IPS-11a (cell line): Measurements from ENCODE around the gene A2ML1.
"Not testable (repeated sequence)": the region's sequence is repeated elsewhere in the genome, so short reads cannot be mapped to it uniquely, and the experiment has no call there.

ENCODE experiments used
- H3K4me3 ChIP-seq: one replicate; pipeline ENCODE4 v1.5.1; 2013; ENCODE audit warnings: low read depth, low read length, control low read depth

A2ML1 gene

GRCh38 chr12:8847435-8847834 lies 25.0 kb downstream of the A2ML1 start:
- H3K4me3 ChIP-seq: no peak overlapping the region

GRCh38 chr12:8849876-8850275 lies 27.5 kb downstream of the A2ML1 start:
- H3K4me3 ChIP-seq: no peak overlapping the region

DNA sequence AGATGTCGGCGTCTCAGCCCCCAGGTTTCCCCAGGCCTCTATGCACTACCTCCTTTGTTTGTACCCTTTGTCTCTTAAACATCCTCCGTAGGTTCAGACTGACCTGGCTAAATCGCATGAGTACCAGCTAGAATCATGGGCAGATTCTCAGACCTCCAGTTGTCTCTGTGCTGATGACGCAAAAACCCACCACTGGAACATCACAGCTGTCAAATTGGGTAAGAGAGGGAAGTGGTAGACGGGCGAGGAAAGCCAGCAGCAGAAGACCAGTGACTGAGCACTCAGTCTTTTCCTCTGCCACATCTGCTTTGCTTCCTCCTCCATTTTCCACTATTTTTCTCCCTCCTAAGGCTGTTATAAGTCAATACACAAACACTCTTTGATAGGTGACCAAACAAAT lies 29.7 kb downstream of the A2ML1 start:
- H3K4me3 ChIP-seq: no peak overlapping the region

GRCh38 chr12:8855891-8856290 lies 33.5 kb downstream of the A2ML1 start:
- no peak overlapping the region for H3K4me3 ChIP-seq

- not testable (repeated sequence) for H3K4me3 ChIP-seq
Observed at GRCh38 chr12:8859448-8859847, 37.0 kb downstream of the A2ML1 start.

DNA sequence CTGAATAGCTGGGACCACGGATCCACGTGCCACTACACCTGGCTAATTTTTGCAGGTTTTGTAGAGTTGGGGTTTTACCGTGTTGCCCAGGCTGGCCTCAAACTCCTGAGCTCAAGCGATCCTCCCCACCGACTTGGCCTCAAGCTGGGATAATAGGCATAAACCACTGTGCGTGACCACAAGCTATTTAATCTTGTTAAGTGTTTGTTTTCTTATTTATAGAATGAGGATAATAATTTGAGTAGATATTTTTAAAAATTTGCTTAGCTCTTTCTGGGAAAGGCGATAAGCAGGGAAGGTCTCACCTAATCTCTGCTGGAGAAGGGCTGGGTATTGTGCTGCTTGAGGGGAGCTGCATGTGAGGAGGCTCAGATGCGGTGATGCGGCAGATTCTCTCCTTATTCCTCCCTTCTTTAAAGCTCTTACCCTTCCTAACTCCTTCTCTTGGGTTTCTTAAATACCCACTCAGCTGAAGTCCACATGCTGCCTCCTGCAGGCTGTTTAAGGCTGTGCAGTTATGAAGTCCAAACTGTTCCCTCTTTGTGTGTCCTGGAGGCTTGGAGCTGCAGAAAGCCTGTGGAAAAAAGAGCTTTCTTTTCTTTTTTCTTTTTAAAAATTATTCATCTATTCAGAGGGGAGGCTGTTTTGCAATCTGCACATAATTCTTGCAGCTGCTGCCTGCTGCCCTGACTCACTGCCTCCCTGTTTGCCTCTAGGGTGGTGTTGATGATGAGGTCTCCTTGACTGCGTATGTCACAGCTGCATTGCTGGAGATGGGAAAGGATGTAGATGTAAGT lies 37.9 kb downstream of the A2ML1 start:
- H3K4me3 ChIP-seq: no peak overlapping the region

- H3K4me3 ChIP-seq: no peak overlapping the region
Observed at GRCh38 chr12:8866429-8866828, 44.0 kb downstream of the A2ML1 start.

GRCh38 chr12:8867009-8867408 lies 44.6 kb downstream of the A2ML1 start:
- H3K4me3 ChIP-seq: no peak overlapping the region

GRCh38 chr12:8867786-8868185 lies 45.4 kb downstream of the A2ML1 start:
- no peak overlapping the region for H3K4me3 ChIP-seq

GRCh38 chr12:8870586-8870985 lies 48.2 kb downstream of the A2ML1 start:
- no peak overlapping the region for H3K4me3 ChIP-seq

DNA sequence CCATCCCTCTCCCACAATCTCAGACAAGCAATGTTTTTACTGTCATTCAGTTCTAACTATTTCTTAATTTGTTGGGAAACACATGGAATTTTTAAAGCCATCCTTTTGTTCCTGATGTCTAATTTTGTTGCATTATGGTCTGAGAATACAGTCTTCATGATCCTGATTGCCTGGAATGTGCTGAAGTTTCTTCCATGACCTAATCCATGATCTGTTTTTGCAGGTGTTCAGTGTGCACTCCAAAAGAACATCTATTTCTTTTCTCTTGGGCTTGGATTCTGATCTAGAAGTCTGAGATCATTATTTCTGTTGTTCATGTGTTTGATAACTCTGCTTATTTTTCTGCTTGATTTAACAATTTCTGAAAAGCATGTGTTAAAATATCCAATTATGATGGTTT lies 48.6 kb downstream of the A2ML1 start:
- H3K4me3 ChIP-seq: no peak overlapping the region

GRCh38 chr12:8876887-8877286 lies 54.5 kb downstream of the A2ML1 start:
- no peak overlapping the region for H3K4me3 ChIP-seq

DNA sequence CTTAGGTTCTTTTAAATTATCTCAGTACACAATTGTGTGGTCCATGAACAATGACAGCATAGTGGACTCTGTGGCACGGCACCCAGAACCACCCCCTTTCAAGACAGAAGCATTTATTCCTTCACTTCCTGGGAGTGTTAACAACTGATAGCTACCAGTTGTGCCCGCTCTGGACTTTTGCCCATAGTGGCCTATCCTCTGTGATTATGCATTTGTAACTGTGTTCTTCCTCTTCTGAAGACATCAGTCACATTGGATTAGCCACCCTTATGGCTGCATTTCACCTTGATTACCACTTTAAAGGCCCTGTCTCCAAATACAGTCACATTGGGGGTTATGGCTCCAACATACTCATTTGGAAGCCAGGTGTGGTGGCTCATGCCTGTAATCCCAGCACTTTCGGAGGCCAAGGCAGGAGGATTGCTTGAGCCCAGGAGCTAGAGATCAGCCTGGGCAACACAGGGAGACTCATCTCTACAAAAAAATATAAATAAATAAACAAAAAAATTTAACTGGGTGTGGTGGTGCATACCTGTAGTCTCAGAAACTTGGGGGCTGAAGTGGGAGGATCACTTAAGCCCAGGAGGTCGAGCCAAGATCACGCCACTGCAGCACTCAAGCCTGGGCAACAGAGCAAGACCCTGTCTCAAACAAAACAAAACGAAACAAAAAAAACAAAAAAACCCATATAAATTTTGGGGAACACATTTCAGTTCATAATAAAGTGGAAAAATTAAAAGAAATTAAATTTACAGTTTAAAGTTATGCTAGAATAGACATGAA lies 64.3 kb downstream of the A2ML1 start:
- no peak overlapping the region for H3K4me3 ChIP-seq

- H3K4me3 ChIP-seq: no peak overlapping the region
Observed at GRCh38 chr12:8887285-8887715, 64.9 kb downstream of the A2ML1 start.

- H3K4me3 ChIP-seq: peak overlapping the region; percentile 18
Observed at GRCh38 chr12:8890313-8891085, 68.1 kb downstream of the A2ML1 start.

DNA sequence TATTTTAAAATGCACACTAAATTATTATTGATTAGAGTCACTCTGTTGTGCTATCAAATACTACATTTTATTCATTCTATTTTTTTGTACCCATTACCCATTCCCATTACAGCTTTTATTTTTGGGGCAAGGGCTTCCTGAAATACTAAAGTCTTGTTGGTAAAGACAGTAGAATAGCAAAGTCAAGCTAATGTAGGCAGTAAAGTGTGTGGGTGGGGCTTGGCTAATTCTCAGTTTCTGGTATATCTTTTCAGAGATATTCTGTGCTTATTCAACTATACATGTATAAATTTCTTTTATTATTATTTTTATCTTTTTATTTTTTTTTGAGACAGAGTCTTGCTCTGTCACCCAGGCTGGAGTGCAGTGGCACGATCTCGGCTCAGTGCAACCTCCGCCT lies 69.6 kb downstream of the A2ML1 start:
- no peak overlapping the region for H3K4me3 ChIP-seq

- H3K4me3 ChIP-seq: no peak overlapping the region
Observed at GRCh38 chr12:8894378-8894777, 72.0 kb downstream of the A2ML1 start.

- no peak overlapping the region for H3K4me3 ChIP-seq
Observed at GRCh38 chr12:8894986-8895385, 72.6 kb downstream of the A2ML1 start.

- H3K4me3 ChIP-seq: no peak overlapping the region
Observed at GRCh38 chr12:8897081-8897480, 74.7 kb downstream of the A2ML1 start.

- H3K4me3 ChIP-seq: no peak overlapping the region
Observed at GRCh38 chr12:8899830-8900229, 77.4 kb downstream of the A2ML1 start.

- H3K4me3 ChIP-seq: not testable (repeated sequence)
Observed at GRCh38 chr12:8902703-8903102, 80.3 kb downstream of the A2ML1 start.

DNA sequence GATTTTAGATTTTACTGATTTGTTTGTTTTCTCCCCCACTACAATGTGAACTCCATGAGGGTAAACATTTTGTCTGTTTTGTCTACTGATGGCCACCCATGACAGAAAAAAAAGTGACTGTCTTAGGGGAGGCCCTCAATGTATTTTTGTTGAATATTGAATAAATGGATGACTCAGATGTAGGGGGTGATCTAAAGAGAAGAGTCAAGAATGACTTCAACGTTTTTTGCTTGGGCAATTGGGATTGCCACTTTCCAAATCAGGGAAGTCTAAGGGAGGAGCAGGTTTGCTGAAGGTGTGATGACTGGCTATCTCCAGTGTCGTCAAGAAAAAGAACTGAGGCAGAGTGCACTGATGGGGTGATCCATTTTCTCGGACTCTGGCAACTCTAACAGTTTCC lies 81.2 kb downstream of the A2ML1 start:
- H3K4me3 ChIP-seq: no peak overlapping the region
